Measurements from ENCODE around the gene LYL1.

DNA sequence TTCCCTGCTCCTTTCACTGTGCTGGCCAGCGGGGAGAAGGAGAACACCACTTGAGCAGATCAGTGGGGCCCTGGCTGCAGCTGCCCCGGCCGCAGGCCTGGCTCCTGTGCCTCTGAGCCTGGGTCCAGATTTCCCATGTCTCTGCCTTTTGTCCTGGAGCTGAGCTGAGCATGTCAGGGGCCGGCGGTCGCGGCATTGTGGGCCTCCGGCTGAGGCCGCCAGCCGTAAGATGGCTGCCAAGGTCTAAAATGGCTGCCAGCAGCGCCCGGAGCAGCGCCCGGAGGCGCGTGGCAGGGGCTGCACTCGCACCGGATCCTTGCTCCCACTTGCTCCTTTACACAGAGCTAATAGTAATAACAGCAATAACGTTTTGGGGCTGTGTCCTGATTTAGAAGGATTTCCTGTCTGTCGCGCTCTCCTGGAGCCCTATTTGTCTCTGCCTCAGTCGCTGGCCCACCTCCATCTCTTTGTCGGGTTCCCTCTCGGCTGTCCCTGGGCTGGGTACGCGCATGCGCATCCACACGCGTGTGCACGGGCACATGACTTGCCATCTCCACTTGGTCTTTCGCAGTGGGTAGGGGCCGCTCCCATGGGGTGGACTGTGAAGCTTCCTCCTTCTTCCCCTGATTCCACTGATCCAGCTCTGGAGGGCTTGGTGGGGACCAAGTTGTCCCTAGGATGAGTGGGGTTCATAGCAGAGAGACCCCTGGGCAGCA, 32.1 kb downstream of the LYL1 start:
- no peak for TF ChIP-seq POLR2A (IDR thresholded peaks at IDR 0.05; ENCODE audit: low read length)
- no peak for TF ChIP-seq GATA1 (IDR thresholded peaks at IDR 0.05; ENCODE audit: low read depth, low read length)
